ENCODE results near the gene SLC35E4.

GRCh38 chr22:30650508-30651116 lies 15.0 kb downstream of the SLC35E4 start:
- TF ChIP-seq CTCF (IDR thresholded peaks at IDR 0.05) (no peak), POLR2A (IDR thresholded peaks at IDR 0.05) (no peak)

Measured in right lobe of liver (tissue), 4 donors.